AG10803 (cell line): ENCODE results near the gene NRAP.
"Not testable (repeated sequence)": the region's sequence is repeated elsewhere in the genome, so short reads cannot be mapped to it uniquely, and the experiment has no call there.

Experiments
- DNase-seq: peaks from one replicate; pipeline ENCODE4 v3.0.0; 2010; ENCODE audit warnings: low read depth
- H3K4me3 ChIP-seq: 2 replicates; pipeline ENCODE4 v1.5.1; 2011; ENCODE audit warnings: mild to moderate bottlenecking, low read length, control low read depth
- CTCF ChIP-seq: conservative IDR thresholded peaks from 2 replicates; pipeline ENCODE4 v1.5.1; 2011; ENCODE audit warnings: mild to moderate bottlenecking, low read length, control low read depth, inconsistent platforms

NRAP gene

DNA sequence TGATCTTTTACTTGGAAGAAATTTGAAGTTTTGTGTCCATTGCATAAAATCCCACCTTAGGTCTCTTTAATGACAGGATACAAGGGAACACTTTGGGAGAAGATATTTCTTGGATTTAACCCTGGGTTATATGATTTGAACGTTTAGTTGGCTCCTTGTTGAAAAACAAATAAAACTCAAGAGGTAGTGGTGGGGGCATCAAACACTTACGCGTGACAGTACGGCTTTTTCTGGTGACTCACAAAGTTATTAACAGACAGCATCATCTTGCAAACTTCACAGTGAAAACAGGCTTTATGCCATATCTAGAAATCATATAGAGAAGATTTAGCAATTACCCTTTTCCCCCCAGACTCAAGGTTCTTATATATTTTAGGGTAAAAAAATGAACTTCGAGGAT, 699 bp downstream of the NRAP start:
- H3K4me3 ChIP-seq = no peak overlapping the region
- no peak for DNase-seq
- TF ChIP-seq CTCF = no peak

- H3K4me3 ChIP-seq = no peak overlapping the region
- DNase-seq = no peak
- no peak for TF ChIP-seq CTCF
These were observed 2.5 kb downstream of the NRAP start for GRCh38 chr10:113661332-113661731.

DNA sequence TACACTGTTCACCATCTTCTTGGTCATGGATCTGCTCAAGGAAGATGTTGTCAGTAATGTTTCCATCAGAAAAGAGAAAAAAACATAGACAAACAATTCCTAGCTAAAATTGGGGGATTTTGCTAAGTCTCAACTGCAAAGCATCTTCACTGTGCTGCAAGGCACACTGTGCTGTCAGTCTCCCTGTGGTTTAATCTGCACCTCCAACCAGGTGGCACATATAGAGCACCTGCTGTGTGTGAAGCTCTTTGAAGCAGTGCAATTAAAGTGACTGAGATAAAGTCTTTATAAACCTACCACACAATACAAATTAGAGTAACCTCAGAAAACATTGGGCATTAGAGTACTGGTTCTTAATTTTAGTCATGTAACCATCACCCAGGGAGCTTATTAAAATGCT, 6.3 kb downstream of the NRAP start:
- no peak for TF ChIP-seq CTCF
- H3K4me3 ChIP-seq = no peak overlapping the region
- no peak for DNase-seq

GRCh38 chr10:113656896-113657295, 6.9 kb downstream of the NRAP start:
- no peak overlapping the region for H3K4me3 ChIP-seq
- TF ChIP-seq CTCF = no peak
- DNase-seq = no peak

DNA sequence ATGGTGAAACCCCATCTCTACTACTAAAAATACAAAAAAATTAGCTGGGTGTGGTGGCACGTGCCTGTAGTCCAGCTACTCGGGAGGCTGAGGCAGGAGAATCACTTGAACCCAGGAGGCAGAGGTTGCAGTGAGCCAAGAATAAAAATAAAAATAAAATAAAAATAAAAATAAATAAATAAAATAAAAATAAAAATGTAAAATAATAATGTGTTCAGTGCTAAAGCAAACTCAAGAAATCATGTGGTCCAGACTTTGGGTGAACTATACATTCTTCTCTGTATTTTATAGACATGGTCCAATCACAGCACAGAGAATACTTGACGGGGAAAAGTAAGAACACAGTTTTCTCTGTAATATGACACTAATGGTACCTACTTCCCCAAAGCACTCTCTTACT, 11.4 kb downstream of the NRAP start:
- not testable (repeated sequence) for DNase-seq, H3K4me3 ChIP-seq

GRCh38 chr10:113651898-113652297, 11.9 kb downstream of the NRAP start:
- H3K4me3 ChIP-seq = no peak overlapping the region
- DNase-seq = no peak
- no peak for TF ChIP-seq CTCF

DNA sequence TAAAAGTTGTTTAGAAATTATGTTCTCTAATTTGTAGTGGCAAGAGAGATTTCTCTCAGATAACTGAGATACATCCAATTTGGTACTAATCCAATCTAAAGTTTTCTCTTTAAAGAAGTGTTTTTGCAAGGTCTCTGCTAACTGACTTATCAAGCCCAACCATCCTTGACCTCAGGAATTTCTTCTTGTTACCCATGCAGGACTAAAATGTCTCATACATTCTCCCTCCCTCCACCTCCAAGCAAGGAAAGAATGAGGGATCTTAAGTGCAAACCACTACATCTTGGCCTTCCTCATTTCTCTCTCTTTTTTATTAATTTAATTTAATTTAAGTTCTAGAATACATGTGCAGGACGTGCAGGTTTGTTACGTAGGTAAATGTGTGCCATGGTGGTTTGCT, 12.8 kb downstream of the NRAP start:
- TF ChIP-seq CTCF = no peak
- DNase-seq = no peak
- H3K4me3 ChIP-seq = no peak overlapping the region

DNA sequence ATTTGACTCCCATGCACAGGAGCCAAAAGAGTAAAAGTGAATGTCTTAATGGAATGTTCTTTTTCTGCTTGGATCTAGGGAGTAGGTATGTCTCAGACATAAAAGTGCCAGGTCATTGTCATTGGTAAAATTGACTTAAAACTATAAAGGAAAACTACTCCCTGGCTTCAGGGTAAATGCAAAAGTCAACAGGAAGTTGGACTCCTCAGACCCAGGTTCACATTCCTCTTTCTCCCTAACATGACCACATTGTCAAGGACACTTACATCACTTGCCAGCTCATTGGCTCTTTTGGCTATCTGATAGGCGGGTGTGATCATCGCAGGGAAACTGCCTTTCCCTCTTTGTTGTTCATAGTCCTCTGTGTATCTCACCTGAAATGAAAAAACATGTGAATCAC, 13.7 kb downstream of the NRAP start:
- H3K4me3 ChIP-seq = no peak overlapping the region
- DNase-seq = no peak
- TF ChIP-seq CTCF = no peak
